ENCODE measurements around the gene GNAO1. TPM values are rescaled to one million over a fixed set of nuclear protein-coding genes. Genes with fewer than 3 reads are reported as not detected.

The GNAO1 gene
- total and polyA plus RNA-seq, 7 donors, result 0.69 to 67.0 (median 28.8) TPM

GRCh38 chr16:56226187-56226586 lies 34.9 kb downstream of the GNAO1 start:
- H3K27me3 ChIP-seq, result no peaks in the 10 kb centered on the region
- intact Hi-C loops (cut with DNase I), result no loop called here
- H3K4me3 ChIP-seq, result no peak overlapping the region
- no peaks in the 10 kb centered on the region for H3K36me3 ChIP-seq
- no peak for DNase-seq
- H3K27ac ChIP-seq, result no peak overlapping the region
- 72 to 80% methylated on average over 2 of the region's 2 CpGs for WGBS, 2 donors
- TF ChIP-seq POLR2A (IDR thresholded peaks at IDR 0.05) (no peak), EP300 (IDR thresholded peaks at IDR 0.05) (no peak), POLR2AphosphoS5 (IDR thresholded peaks at IDR 0.05) (no peak), CTCF (IDR thresholded peaks at IDR 0.05) (no peak)
- H3K4me1 ChIP-seq, result peaks cover 0 to 69% (median 24%) of the 10 kb centered on the region in 4 donors
- no peaks in the 10 kb centered on the region for H3K9me3 ChIP-seq

- H3K4me1 ChIP-seq, result peaks cover 0 to 70% (median 25%) of the 10 kb centered on the region in 4 donors
- 56 to 68% methylated on average over 9 of the region's 9 CpGs for WGBS, 2 donors
- no peak overlapping the region for H3K4me3 ChIP-seq
- no peaks in the 10 kb centered on the region for H3K36me3 ChIP-seq
- no peak overlapping the region for H3K27ac ChIP-seq
- DNase-seq, result no peak
- no peaks in the 10 kb centered on the region for H3K27me3 ChIP-seq
- H3K9me3 ChIP-seq, result no peaks in the 10 kb centered on the region
- TF ChIP-seq POLR2AphosphoS5 (IDR thresholded peaks at IDR 0.05) (no peak), POLR2A (IDR thresholded peaks at IDR 0.05) (no peak), EP300 (IDR thresholded peaks at IDR 0.05) (no peak), CTCF (IDR thresholded peaks at IDR 0.05) (no peak)
- intact Hi-C loops (cut with DNase I), result no loop called here
Measured at GRCh38 chr16:56226845-56227525, 35.7 kb downstream of the GNAO1 start.

- H3K27ac ChIP-seq, result no peak overlapping the region
- no peak for TF ChIP-seq POLR2A (IDR thresholded peaks at IDR 0.05)
- TF ChIP-seq CTCF (IDR thresholded peaks at IDR 0.05), result no peak
- TF ChIP-seq POLR2AphosphoS5 (IDR thresholded peaks at IDR 0.05), result no peak
- no peak for TF ChIP-seq EP300 (IDR thresholded peaks at IDR 0.05)
- H3K4me1 ChIP-seq, result peaks cover 0 to 68% (median 20%) of the 10 kb centered on the region in 4 donors
- no peaks in the 10 kb centered on the region for H3K36me3 ChIP-seq
- 72 to 92% methylated on average over 6 of the region's 6 CpGs for WGBS, 2 donors
- DNase-seq, result no peak
- no peaks in the 10 kb centered on the region for H3K27me3 ChIP-seq
- H3K9me3 ChIP-seq, result no peaks in the 10 kb centered on the region
- intact Hi-C loops (cut with DNase I), result no loop called here
- no peak overlapping the region for H3K4me3 ChIP-seq
Measured at GRCh38 chr16:56227936-56228335, 36.6 kb downstream of the GNAO1 start.

- 81 to 93% methylated on average over 4 of the region's 4 CpGs for WGBS, 2 donors
- Histone ChIP-seq H3K27me3 (no peaks in the 10 kb centered on the region), H3K4me1 (peaks cover 0 to 64% (median 19%) of the 10 kb centered on the region in 4 donors), H3K4me3 (no peak overlapping the region), H3K27ac (no peak overlapping the region), H3K9me3 (no peaks in the 10 kb centered on the region), H3K36me3 (no peaks in the 10 kb centered on the region)
- DNase-seq, result no peak
- TF ChIP-seq POLR2A (IDR thresholded peaks at IDR 0.05) (no peak), POLR2AphosphoS5 (IDR thresholded peaks at IDR 0.05) (no peak), EP300 (IDR thresholded peaks at IDR 0.05) (no peak), CTCF (IDR thresholded peaks at IDR 0.05) (no peak)
- intact Hi-C loops (cut with DNase I), result no loop called here
Measured at GRCh38 chr16:56228476-56228875, 37.2 kb downstream of the GNAO1 start.
